ENCODE data around the gene RHBDL3.

DNA sequence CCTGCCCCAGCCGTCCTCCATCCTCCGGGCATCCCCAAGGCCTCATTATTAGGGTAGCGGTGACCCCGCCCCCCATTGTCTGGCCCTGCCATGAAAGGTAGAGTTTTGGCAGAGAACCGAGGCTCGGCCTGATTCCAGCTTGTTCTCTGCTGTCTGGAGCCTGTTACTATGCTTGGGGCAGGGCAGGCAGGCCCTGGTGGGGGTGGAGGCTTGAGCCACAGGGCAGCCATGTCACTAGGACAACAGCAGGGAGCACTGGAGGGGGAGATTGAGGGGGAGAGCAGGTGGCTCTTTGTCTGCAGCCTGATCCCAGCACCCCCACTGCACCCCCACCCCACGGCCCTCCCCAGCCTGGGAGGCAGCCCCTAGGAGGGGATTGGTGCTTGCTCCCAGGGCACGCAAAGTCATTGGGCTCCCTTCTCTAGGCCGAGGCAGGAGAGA, 15.4 kb downstream of the RHBDL3 start:
- no peak for TF ChIP-seq POLR2A (IDR thresholded peaks at IDR 0.05)
- TF ChIP-seq, protein P1, sequence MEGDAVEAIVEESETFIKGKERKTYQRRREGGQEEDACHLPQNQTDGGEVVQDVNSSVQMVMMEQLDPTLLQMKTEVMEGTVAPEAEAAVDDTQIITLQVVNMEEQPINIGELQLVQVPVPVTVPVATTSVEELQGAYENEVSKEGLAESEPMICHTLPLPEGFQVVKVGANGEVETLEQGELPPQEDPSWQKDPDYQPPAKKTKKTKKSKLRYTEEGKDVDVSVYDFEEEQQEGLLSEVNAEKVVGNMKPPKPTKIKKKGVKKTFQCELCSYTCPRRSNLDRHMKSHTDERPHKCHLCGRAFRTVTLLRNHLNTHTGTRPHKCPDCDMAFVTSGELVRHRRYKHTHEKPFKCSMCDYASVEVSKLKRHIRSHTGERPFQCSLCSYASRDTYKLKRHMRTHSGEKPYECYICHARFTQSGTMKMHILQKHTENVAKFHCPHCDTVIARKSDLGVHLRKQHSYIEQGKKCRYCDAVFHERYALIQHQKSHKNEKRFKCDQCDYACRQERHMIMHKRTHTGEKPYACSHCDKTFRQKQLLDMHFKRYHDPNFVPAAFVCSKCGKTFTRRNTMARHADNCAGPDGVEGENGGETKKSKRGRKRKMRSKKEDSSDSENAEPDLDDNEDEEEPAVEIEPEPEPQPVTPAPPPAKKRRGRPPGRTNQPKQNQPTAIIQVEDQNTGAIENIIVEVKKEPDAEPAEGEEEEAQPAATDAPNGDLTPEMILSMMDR (IDR thresholded peaks at IDR 0.05 in 4 of 5, conservative IDR thresholded peaks at IDR 0.05 in 1 of 5), result no peak
